Liver (tissue), 9 donors: ENCODE measurements around the gene WNT7B. TPM values are rescaled to one million over a fixed set of nuclear protein-coding genes. Genes with fewer than 3 reads are reported as not detected.

ENCODE experiments used
- DNase-seq: peaks from one replicate; pipeline ENCODE4 v3.0.0-alpha.2; 2017; ENCODE audit warnings: low spot score
- H3K27ac ChIP-seq, 2 donors: one replicate each; pipeline ENCODE4 v1.7.0; 2013; ENCODE audit warnings: inconsistent platforms in 2 of 2, low read length in 2 of 2, control low read depth in 1 of 2, low read depth in 1 of 2, mild to moderate bottlenecking in 1 of 2
- H3K27me3 ChIP-seq, 4 donors: one replicate each; pipeline versions ENCODE4 v1.6.1 to v1.7.0; 2013; ENCODE audit warnings: low read length in 3 of 4, inconsistent platforms in 1 of 4, mild to moderate bottlenecking in 1 of 4, moderate library complexity in 1 of 4; ENCODE audit not compliant: control insufficient read depth in 4 of 4, insufficient read depth in 4 of 4
- H3K36me3 ChIP-seq, 4 donors: one replicate each; pipeline versions ENCODE4 v1.6.1 to v1.7.0; 2013; ENCODE audit warnings: low read length in 3 of 4, mild to moderate bottlenecking in 3 of 4, low read depth in 1 of 4, moderate library complexity in 1 of 4; ENCODE audit not compliant: control insufficient read depth in 4 of 4, insufficient read depth in 3 of 4
- H3K4me1 ChIP-seq, 4 donors: one replicate each; pipeline versions ENCODE4 v1.6.1 to v1.7.0; 2013; ENCODE audit warnings: low read length in 3 of 4, mild to moderate bottlenecking in 3 of 4, moderate library complexity in 1 of 4; ENCODE audit not compliant: control insufficient read depth in 4 of 4, insufficient read depth in 4 of 4
- H3K4me3 ChIP-seq, 3 donors: one replicate each; pipeline versions ENCODE4 v1.6.1 to v1.7.0; 2013; ENCODE audit warnings: low read length in 3 of 3, control low read depth in 1 of 3, low read depth in 1 of 3, mild to moderate bottlenecking in 1 of 3
- H3K9ac ChIP-seq, 2 donors: one replicate each; pipeline ENCODE4 v1.7.0; 2013; ENCODE audit warnings: low read length in 2 of 2, mild to moderate bottlenecking in 2 of 2, moderate library complexity in 2 of 2, control low read depth in 1 of 2, low read depth in 1 of 2
- H3K9me3 ChIP-seq, 4 donors: one replicate each; pipeline versions ENCODE4 v1.6.1 to v1.7.0; 2013; ENCODE audit warnings: low read length in 3 of 4; ENCODE audit not compliant: control insufficient read depth in 4 of 4
- ATF3 ChIP-seq: IDR thresholded peaks from 2 replicates; pipeline ENCODE4 v1.6.1; 2016; ENCODE audit warnings: antibody characterized with exemption
- CTCF ChIP-seq: fragments of 150-350 bp; IDR thresholded peaks from 2 replicates; pipeline ENCODE4 v1.5.1; 2017; ENCODE audit warnings: improper control_type of control experiment, low read depth, low read length; ENCODE audit not compliant: missing input control
- EGR1 ChIP-seq, 2 donors: IDR thresholded peaks; 2 replicates each; pipeline ENCODE4 v1.6.1; 2016 to 2018; ENCODE audit warnings: antibody characterized with exemption in 2 of 2, low read depth in 2 of 2
- FOXA1 ChIP-seq: IDR thresholded peaks from 2 replicates; pipeline ENCODE4 v1.6.1; 2016; ENCODE audit warnings: antibody characterized with exemption
- FOXA2 ChIP-seq: IDR thresholded peaks from 2 replicates; pipeline ENCODE4 v1.6.1; 2016; ENCODE audit warnings: antibody characterized with exemption
- GABPA ChIP-seq, 2 donors: IDR thresholded peaks in 1 of 2; conservative IDR thresholded peaks in 1 of 2; 2 replicates each; pipeline ENCODE4 v1.6.1; 2016; ENCODE audit warnings: antibody characterized with exemption in 2 of 2, mild to moderate bottlenecking in 1 of 2, moderate library complexity in 1 of 2
- HNF4A ChIP-seq, 2 donors: conservative IDR thresholded peaks; 2 replicates each; pipeline ENCODE4 v1.6.1; 2016; ENCODE audit warnings: antibody characterized with exemption in 2 of 2, mild to moderate bottlenecking in 2 of 2
- HNF4G ChIP-seq: IDR thresholded peaks from 2 replicates; pipeline ENCODE4 v1.6.1; 2016; ENCODE audit warnings: antibody characterized with exemption
- MAX ChIP-seq: IDR thresholded peaks from 2 replicates; pipeline ENCODE4 v1.6.1; 2016; ENCODE audit warnings: antibody characterized with exemption
- NR2F2 ChIP-seq: IDR thresholded peaks from 2 replicates; pipeline ENCODE4 v1.6.1; 2016; ENCODE audit warnings: antibody characterized with exemption
- RAD21 ChIP-seq, 2 donors: IDR thresholded peaks; 2 replicates each; pipeline ENCODE4 v1.6.1; 2016; ENCODE audit warnings: antibody characterized with exemption in 2 of 2, mild to moderate bottlenecking in 2 of 2
- RXRA ChIP-seq, 2 donors: IDR thresholded peaks; 2 replicates each; pipeline ENCODE4 v1.6.1; 2017 to 2018; ENCODE audit warnings: antibody characterized with exemption in 2 of 2, mild to moderate bottlenecking in 1 of 2
- SP1 ChIP-seq: IDR thresholded peaks from 2 replicates; pipeline ENCODE4 v1.6.1; 2018; ENCODE audit warnings: antibody characterized with exemption, mild to moderate bottlenecking
- TAF1 ChIP-seq: conservative IDR thresholded peaks from 2 replicates; pipeline ENCODE4 v1.6.1; 2016; ENCODE audit warnings: antibody characterized with exemption, mild to moderate bottlenecking
- YY1 ChIP-seq: IDR thresholded peaks from 2 replicates; pipeline ENCODE4 v1.6.1; 2016; ENCODE audit warnings: antibody characterized with exemption, mild to moderate bottlenecking
- ZBTB33 ChIP-seq: IDR thresholded peaks from 2 replicates; pipeline ENCODE4 v1.6.1; 2016; ENCODE audit warnings: antibody characterized with exemption
- WGBS: extraction: QIAGEN DNeasy Blood & Tissue Kit; methylation state at CpG from one replicate; pipeline ENCODE4 v1.1.7; 2013; 5-methylcytosine and 5-hydroxymethylcytosine counted together
- polyA plus RNA-seq, 2 donors: library from polyadenylated mRNA; stranded (reverse) in 1 of 2; unstranded in 1 of 2; fragments of 200-250 nt in 1 of 2; fragments of >200 nt in 1 of 2; fragmentation: Nextera tagmentation in 1 of 2; extraction: Ambion mirVana in 1 of 2; gene quantifications; one replicate each; pipeline versions ENCODE4 v1.2.1 to v1.2.3, GENCODE V29; 2013 to 2015
- total RNA-seq, 2 donors: library from RNA; depleted of rRNA; stranded (reverse); fragments of >200 nt; gene quantifications; one replicate each; pipeline ENCODE4 v1.2.3, GENCODE V29; 2014
- donor health status: healthy.
- donor health status: healthy.
- donor health status: healthy.
- donor health status: healthy.
- donor health status: healthy.

Gene WNT7B
- total and polyA plus RNA-seq, 4 donors: 0.06 to 0.28 TPM; not detected in 2

- 86% methylated on average over 7 of the region's 7 CpGs for WGBS
- Histone ChIP-seq H3K9me3 (peaks cover 2 to 5% (median 3%) of the 10 kb centered on the region in 4 donors), H3K27ac (no peak overlapping the region), H3K4me3 (no peak overlapping the region), H3K4me1 (no peaks in the 10 kb centered on the region), H3K9ac (no peak overlapping the region), H3K36me3 (no peaks in the 10 kb centered on the region), H3K27me3 (no peaks in the 10 kb centered on the region)
- no peak for DNase-seq
- TF ChIP-seq NR2F2: no peak
- no peak for TF ChIP-seq ATF3
These were observed 60.4 kb downstream of the WNT7B start for GRCh38 chr22:45916515-45916914.

- TF ChIP-seq SP1 (no peak), GABPA (IDR thresholded peaks at IDR 0.05 in 1 of 2, conservative IDR thresholded peaks at IDR 0.05 in 1 of 2) (no peak), FOXA1 (no peak), EGR1 (IDR thresholded peaks at IDR 0.05; ENCODE audit: low read depth in 2 of 2) (no peak), ZBTB33 (no peak), HNF4G (no peak), YY1 (no peak), NR2F2 (no peak), RXRA (IDR thresholded peaks at IDR 0.05) (no peak), RAD21 (IDR thresholded peaks at IDR 0.05) (no peak), ATF3 (no peak), CTCF (no peak), MAX (no peak), HNF4A (conservative IDR thresholded peaks at IDR 0.05) (no peak), TAF1 (no peak)
- Histone ChIP-seq H3K27ac (no peak overlapping the region), H3K36me3 (no peaks in the 10 kb centered on the region), H3K27me3 (no peaks in the 10 kb centered on the region), H3K4me3 (no peak overlapping the region), H3K9ac (no peak overlapping the region), H3K9me3 (peaks cover 2 to 5% (median 3%) of the 10 kb centered on the region in 4 donors), H3K4me1 (no peaks in the 10 kb centered on the region)
- 91% methylated on average over 16 of the region's 16 CpGs for WGBS
- no peak for DNase-seq
These were observed 61.1 kb downstream of the WNT7B start for GRCh38 chr22:45915841-45916240.

GRCh38 chr22:45915151-45915550, 61.8 kb downstream of the WNT7B start:
- Histone ChIP-seq H3K9me3 (peaks cover 2 to 5% (median 3%) of the 10 kb centered on the region in 4 donors), H3K27me3 (no peaks in the 10 kb centered on the region), H3K4me3 (no peak overlapping the region), H3K27ac (no peak overlapping the region), H3K9ac (no peak overlapping the region), H3K36me3 (no peaks in the 10 kb centered on the region), H3K4me1 (no peaks in the 10 kb centered on the region)
- 93% methylated on average over 2 of the region's 2 CpGs for WGBS
- TF ChIP-seq HNF4A (conservative IDR thresholded peaks at IDR 0.05) (no peak), TAF1 (no peak), FOXA2 (no peak), GABPA (IDR thresholded peaks at IDR 0.05 in 1 of 2, conservative IDR thresholded peaks at IDR 0.05 in 1 of 2) (no peak), MAX (no peak), ZBTB33 (no peak)
- DNase-seq: no peak
